Stimulated activated naive CD8-positive, alpha-beta T cell treated with anti-CD3 and anti-CD28 coated beads, Interleukin-15, Interleukin-2, amounts not matched to agents 100 ng/mL and 50 ng/mL, for 24 hours (primary cell): Measurements from ENCODE around the gene PEG3.

Experiments
- H3K27ac Mint-ChIP-seq: one replicate; pipeline ENCODE4 v1.8.0; 2021; ENCODE audit warnings: mild to moderate bottlenecking, mixed read lengths
- H3K27me3 Mint-ChIP-seq: one replicate; pipeline ENCODE4 v1.8.0; 2021; ENCODE audit warnings: mixed read lengths
- H3K36me3 Mint-ChIP-seq: one replicate; pipeline ENCODE4 v1.8.0; 2021; ENCODE audit warnings: low read depth, mixed read lengths
- H3K4me1 Mint-ChIP-seq: one replicate; pipeline ENCODE4 v1.8.0; 2021; ENCODE audit warnings: low read depth, mixed read lengths
- H3K4me3 Mint-ChIP-seq: one replicate; pipeline ENCODE4 v1.8.0; 2021; ENCODE audit warnings: mild to moderate bottlenecking, mixed read lengths
- H3K9me3 Mint-ChIP-seq: one replicate; pipeline ENCODE4 v1.8.0; 2021; ENCODE audit warnings: mixed read lengths

The PEG3 gene

GRCh38 chr19:56832352-56832928 lies 8.1 kb downstream of the PEG3 start:
- Mint-ChIP-seq H3K4me3 (no peak overlapping the region), H3K9me3 (peaks cover 24% of the 10 kb centered on the region), H3K27me3 (peaks cover 4% of the 10 kb centered on the region), H3K27ac (no peak overlapping the region), H3K4me1 (no peaks in the 10 kb centered on the region), H3K36me3 (no peaks in the 10 kb centered on the region)

DNA sequence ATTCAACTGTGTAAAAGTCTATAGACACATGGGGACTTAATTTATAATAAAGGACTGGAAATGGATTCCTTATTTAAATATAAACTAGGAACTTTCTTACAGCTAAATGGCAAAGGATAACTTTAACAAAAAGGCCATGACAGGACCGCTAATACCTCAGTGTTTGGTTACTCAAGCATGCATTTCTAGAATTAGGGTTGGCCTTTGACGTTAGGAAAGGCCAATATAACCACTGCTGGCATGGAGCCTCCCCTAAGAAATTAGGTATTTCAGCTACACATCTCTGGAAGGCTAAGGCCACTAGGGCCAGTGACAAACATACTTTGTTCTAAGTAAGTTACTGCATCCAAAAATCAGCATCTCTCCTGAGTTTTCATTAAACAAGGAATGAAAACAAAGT lies 9.3 kb downstream of the PEG3 start:
- Mint-ChIP-seq H3K9me3 (peaks cover 24% of the 10 kb centered on the region), H3K27ac (no peak overlapping the region), H3K4me1 (no peaks in the 10 kb centered on the region), H3K4me3 (no peak overlapping the region), H3K27me3 (no peaks in the 10 kb centered on the region), H3K36me3 (no peaks in the 10 kb centered on the region)

GRCh38 chr19:56829596-56829995 lies 10.9 kb downstream of the PEG3 start:
- no peaks in the 10 kb centered on the region for H3K36me3 Mint-ChIP-seq
- peaks cover 18% of the 10 kb centered on the region for H3K9me3 Mint-ChIP-seq
- no peaks in the 10 kb centered on the region for H3K27me3 Mint-ChIP-seq
- no peak overlapping the region for H3K4me3 Mint-ChIP-seq
- no peak overlapping the region for H3K27ac Mint-ChIP-seq
- no peaks in the 10 kb centered on the region for H3K4me1 Mint-ChIP-seq

- H3K4me3 Mint-ChIP-seq: no peak overlapping the region
Observed at GRCh38 chr19:56827708-56828107, 12.8 kb downstream of the PEG3 start.

DNA sequence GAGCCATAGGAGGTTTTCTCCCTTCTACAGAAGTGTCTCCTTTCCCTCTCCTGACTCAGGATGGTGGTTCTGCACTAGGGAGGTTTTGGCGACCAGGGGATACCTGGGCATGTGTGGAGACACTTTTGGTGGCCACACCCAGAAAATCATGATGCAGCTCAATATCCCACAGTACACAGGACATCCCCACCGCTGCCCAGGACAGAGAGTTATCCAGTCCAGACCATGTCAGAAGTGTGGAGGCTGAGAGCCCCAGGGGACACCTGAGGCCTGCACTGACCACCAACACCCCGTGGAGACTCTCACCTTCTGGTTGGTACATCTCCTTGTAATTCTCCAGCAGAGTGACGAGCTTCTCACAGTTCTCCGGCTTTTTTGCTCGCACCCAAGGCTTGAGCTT lies 16.6 kb downstream of the PEG3 start:
- no peaks in the 10 kb centered on the region for H3K4me1 Mint-ChIP-seq
- H3K27ac Mint-ChIP-seq: no peak overlapping the region
- peaks cover 23% of the 10 kb centered on the region for H3K9me3 Mint-ChIP-seq
- H3K27me3 Mint-ChIP-seq: no peaks in the 10 kb centered on the region
- no peaks in the 10 kb centered on the region for H3K36me3 Mint-ChIP-seq
- no peak overlapping the region for H3K4me3 Mint-ChIP-seq

More at GRCh38 chr19:56827708-56828107, 12.8 kb downstream of the PEG3 start:
- no peaks in the 10 kb centered on the region for H3K4me1 Mint-ChIP-seq
- H3K27ac Mint-ChIP-seq: no peak overlapping the region
- peaks cover 18% of the 10 kb centered on the region for H3K9me3 Mint-ChIP-seq
- no peaks in the 10 kb centered on the region for H3K36me3 Mint-ChIP-seq
- no peaks in the 10 kb centered on the region for H3K27me3 Mint-ChIP-seq

DNA sequence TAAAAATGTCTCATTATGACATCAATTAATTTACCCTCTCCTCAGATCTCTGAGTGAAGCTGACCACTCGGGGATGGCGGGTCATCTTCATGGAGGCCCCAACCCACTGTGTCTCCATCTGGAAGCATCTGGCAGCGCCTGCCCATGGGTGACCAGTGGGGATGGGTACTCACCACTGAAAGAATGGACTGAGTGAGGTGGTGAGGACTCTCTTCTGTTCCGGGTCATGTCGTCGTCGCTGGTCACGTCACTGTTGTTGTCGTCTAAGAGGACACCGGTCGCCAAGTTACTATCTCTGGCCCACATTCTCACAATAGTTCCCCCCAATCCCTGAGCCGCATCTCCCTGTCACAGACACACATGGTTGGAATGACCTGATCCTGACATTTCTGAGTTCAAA lies 17.1 kb downstream of the PEG3 start:
- H3K27me3 Mint-ChIP-seq: no peaks in the 10 kb centered on the region
- no peak overlapping the region for H3K27ac Mint-ChIP-seq
- no peaks in the 10 kb centered on the region for H3K36me3 Mint-ChIP-seq
- H3K4me3 Mint-ChIP-seq: no peak overlapping the region
- peaks cover 23% of the 10 kb centered on the region for H3K9me3 Mint-ChIP-seq
- no peaks in the 10 kb centered on the region for H3K4me1 Mint-ChIP-seq

- H3K27ac Mint-ChIP-seq: no peak overlapping the region
Observed at GRCh38 chr19:56822755-56823154, 17.8 kb downstream of the PEG3 start.

GRCh38 chr19:56821675-56822074 lies 18.9 kb downstream of the PEG3 start:
- Mint-ChIP-seq H3K4me1 (no peaks in the 10 kb centered on the region), H3K9me3 (peaks cover 34% of the 10 kb centered on the region), H3K27ac (no peak overlapping the region), H3K4me3 (no peak overlapping the region), H3K36me3 (no peaks in the 10 kb centered on the region), H3K27me3 (no peaks in the 10 kb centered on the region)

More at GRCh38 chr19:56822755-56823154, 17.8 kb downstream of the PEG3 start:
- no peaks in the 10 kb centered on the region for H3K27me3 Mint-ChIP-seq
- H3K4me3 Mint-ChIP-seq: no peak overlapping the region
- H3K36me3 Mint-ChIP-seq: no peaks in the 10 kb centered on the region
- H3K4me1 Mint-ChIP-seq: no peaks in the 10 kb centered on the region
- peaks cover 28% of the 10 kb centered on the region for H3K9me3 Mint-ChIP-seq

DNA sequence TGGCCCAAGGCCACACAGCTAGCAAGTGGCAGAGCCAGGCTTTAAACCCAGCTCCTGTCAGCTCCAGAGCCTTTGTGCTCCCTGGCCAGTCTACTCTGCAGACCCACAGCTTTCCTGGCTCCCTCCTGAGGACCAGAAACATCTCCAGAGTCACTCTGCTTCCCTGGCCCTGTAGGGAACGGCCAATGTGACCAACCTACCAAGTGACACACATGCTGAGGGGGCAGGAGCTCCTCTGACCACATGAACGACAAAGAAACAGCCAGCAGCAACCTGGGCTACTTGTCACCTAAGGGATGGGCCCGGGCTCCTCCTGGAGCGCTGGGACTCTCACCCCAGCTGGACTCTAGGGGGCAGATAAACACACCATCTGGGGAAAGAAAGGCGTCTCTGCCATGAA lies 19.3 kb downstream of the PEG3 start:
- no peak overlapping the region for H3K4me3 Mint-ChIP-seq
- peaks cover 32% of the 10 kb centered on the region for H3K9me3 Mint-ChIP-seq
- no peaks in the 10 kb centered on the region for H3K27me3 Mint-ChIP-seq
- H3K27ac Mint-ChIP-seq: no peak overlapping the region
- H3K36me3 Mint-ChIP-seq: no peaks in the 10 kb centered on the region
- H3K4me1 Mint-ChIP-seq: no peaks in the 10 kb centered on the region

GRCh38 chr19:56819166-56819565 lies 21.4 kb downstream of the PEG3 start:
- H3K4me1 Mint-ChIP-seq: no peaks in the 10 kb centered on the region
- H3K9me3 Mint-ChIP-seq: peaks cover 42% of the 10 kb centered on the region
- H3K36me3 Mint-ChIP-seq: no peaks in the 10 kb centered on the region
- H3K27me3 Mint-ChIP-seq: no peaks in the 10 kb centered on the region
- no peak overlapping the region for H3K4me3 Mint-ChIP-seq
- H3K27ac Mint-ChIP-seq: no peak overlapping the region

- H3K9me3 Mint-ChIP-seq: peaks cover 40% of the 10 kb centered on the region
- H3K27ac Mint-ChIP-seq: no peak overlapping the region
- no peaks in the 10 kb centered on the region for H3K36me3 Mint-ChIP-seq
- H3K4me1 Mint-ChIP-seq: no peaks in the 10 kb centered on the region
- H3K4me3 Mint-ChIP-seq: no peak overlapping the region
- H3K27me3 Mint-ChIP-seq: no peaks in the 10 kb centered on the region
Observed at GRCh38 chr19:56814656-56815055, 25.9 kb downstream of the PEG3 start.

- H3K27me3 Mint-ChIP-seq: no peaks in the 10 kb centered on the region
- no peak overlapping the region for H3K4me3 Mint-ChIP-seq
- peaks cover 41% of the 10 kb centered on the region for H3K9me3 Mint-ChIP-seq
- H3K36me3 Mint-ChIP-seq: no peaks in the 10 kb centered on the region
- H3K27ac Mint-ChIP-seq: no peak overlapping the region
- no peaks in the 10 kb centered on the region for H3K4me1 Mint-ChIP-seq
Observed at GRCh38 chr19:56813531-56813930, 27.0 kb downstream of the PEG3 start.

DNA sequence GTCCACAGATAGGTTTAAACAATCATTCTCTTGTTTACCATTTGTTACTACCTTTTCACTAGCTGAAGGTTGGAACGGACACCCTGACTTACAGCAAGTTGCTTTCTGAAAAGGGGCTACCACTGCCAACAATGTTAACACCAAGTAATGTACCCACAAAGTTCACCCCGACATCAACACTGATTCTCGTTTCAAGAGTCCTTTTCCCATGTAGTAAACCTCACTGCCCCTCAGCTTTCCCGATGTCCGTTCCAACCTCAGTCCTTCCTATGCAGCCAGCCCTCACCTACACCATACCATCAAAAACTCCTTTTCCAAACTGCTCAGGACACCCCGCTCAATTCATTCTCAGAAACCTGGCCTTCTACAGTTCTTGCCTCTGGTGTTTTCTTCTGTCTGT lies 29.0 kb downstream of the PEG3 start:
- Mint-ChIP-seq H3K9me3 (peaks cover 39% of the 10 kb centered on the region), H3K36me3 (no peaks in the 10 kb centered on the region), H3K27ac (no peak overlapping the region), H3K4me1 (no peaks in the 10 kb centered on the region), H3K27me3 (no peaks in the 10 kb centered on the region), H3K4me3 (no peak overlapping the region)

DNA sequence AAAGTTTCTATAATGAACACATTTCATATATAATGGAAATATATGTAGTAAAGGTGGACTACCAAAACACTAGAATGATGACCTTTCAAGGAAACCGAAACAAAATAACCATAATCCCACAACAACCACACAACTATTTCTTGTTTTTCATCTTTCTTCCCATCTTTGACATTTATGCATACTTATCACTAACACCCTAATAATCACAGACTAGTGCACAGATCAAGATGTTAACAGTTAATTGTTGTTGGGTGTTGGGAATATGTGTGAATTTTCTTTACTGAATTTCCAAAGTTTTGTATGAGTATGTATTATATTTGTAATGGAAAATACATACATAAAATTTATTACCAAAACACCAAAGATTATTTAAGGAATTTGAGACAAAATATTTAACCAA lies 30.3 kb downstream of the PEG3 start:
- H3K36me3 Mint-ChIP-seq: no peaks in the 10 kb centered on the region
- peaks cover 47% of the 10 kb centered on the region for H3K9me3 Mint-ChIP-seq
- H3K27me3 Mint-ChIP-seq: no peaks in the 10 kb centered on the region
- no peaks in the 10 kb centered on the region for H3K4me1 Mint-ChIP-seq
- H3K4me3 Mint-ChIP-seq: no peak overlapping the region
- no peak overlapping the region for H3K27ac Mint-ChIP-seq

DNA sequence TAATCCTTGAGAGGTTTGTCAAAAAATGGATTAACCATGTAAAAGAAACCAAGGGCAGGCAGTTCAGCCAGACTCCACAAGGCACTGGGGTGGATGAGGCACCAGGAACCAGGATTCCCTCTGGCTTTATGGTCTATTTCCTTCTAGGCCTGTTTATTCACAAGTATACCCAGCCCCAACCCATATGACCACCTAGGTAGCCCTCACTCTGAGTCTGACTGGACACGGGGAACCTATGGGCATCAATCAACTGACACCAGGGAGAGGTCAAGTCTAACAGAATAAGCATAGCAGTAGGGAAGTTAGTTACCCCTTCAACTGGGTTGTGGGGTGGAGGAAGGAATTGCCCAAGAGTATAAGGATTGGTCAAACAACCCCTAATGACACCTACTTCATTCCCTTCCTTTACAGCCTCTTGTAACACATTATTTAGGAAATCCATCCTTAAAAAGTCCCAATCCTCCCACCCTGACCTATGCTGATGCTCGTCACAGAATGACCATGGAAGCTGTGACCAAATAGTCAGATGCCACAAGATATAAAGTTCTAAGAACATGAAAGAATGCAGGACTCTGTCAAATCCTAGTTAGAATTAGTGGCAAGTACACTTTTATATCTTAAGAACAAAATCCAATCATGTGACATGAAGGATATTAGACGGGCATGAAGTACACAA lies 31.7 kb downstream of the PEG3 start:
- Mint-ChIP-seq H3K36me3 (no peaks in the 10 kb centered on the region), H3K9me3 (peaks cover 41% of the 10 kb centered on the region), H3K27me3 (no peaks in the 10 kb centered on the region), H3K4me3 (no peak overlapping the region), H3K27ac (no peak overlapping the region), H3K4me1 (no peaks in the 10 kb centered on the region)

DNA sequence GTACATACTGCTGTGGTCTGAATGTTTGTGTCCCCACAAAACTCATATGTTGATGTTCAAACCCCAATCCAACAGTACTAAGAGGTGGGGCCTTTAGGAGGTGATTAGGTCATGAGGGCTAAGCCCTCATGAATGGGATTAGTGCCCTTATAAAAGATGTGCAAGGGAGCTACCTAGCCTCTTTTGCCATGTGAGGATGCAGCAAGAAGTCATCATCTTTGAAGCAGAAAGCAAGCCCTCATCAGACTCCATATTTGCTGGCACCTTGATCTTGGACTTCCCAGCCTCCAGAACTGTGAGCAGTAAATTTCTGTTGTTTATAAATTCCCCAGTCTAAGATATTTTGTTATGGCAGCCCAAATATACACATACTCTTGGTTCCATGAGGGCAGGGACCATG lies 33.9 kb downstream of the PEG3 start:
- Mint-ChIP-seq H3K9me3 (peaks cover 43% of the 10 kb centered on the region), H3K27ac (no peak overlapping the region), H3K4me3 (no peak overlapping the region), H3K36me3 (peaks cover under 1% of the 10 kb centered on the region), H3K4me1 (no peaks in the 10 kb centered on the region), H3K27me3 (no peaks in the 10 kb centered on the region)
